ENCODE results near the gene POLD4.
A peak's percentile ranks its signal among the peaks of the same experiment; 100 is the strongest.

Gene POLD4

GRCh38 chr11:67370351-67371076 lies 17.2 kb upstream of the POLD4 start:
- H3K4me3 ChIP-seq (ENCODE audit: low read depth, low read length) = no peak overlapping the region
- no peak for TF ChIP-seq CTCF (IDR thresholded peaks at IDR 0.05; ENCODE audit: low read depth, low read length)
- DNase-seq (ENCODE audit: low read depth, low spot score) = no peak
- in situ Hi-C loops (cut with HindIII; ENCODE audit: low sequenced_read_pairs) = no loop called here

- in situ Hi-C loops (cut with HindIII; ENCODE audit: low sequenced_read_pairs) = no loop called here
- DNase-seq (ENCODE audit: low read depth, low spot score) = peak; percentile 54
- no peak for TF ChIP-seq CTCF (IDR thresholded peaks at IDR 0.05; ENCODE audit: low read depth, low read length)
- H3K4me3 ChIP-seq (ENCODE audit: low read depth, low read length) = no peak overlapping the region
These were observed 16.5 kb upstream of the POLD4 start for GRCh38 chr11:67369801-67370284.

GRCh38 chr11:67369275-67369674 lies 15.9 kb upstream of the POLD4 start:
- in situ Hi-C loops (cut with HindIII; ENCODE audit: low sequenced_read_pairs) = no loop called here
- no peak overlapping the region for H3K4me3 ChIP-seq (ENCODE audit: low read depth, low read length)
- no peak for TF ChIP-seq CTCF (IDR thresholded peaks at IDR 0.05; ENCODE audit: low read depth, low read length)
- DNase-seq (ENCODE audit: low read depth, low spot score) = no peak

DNA sequence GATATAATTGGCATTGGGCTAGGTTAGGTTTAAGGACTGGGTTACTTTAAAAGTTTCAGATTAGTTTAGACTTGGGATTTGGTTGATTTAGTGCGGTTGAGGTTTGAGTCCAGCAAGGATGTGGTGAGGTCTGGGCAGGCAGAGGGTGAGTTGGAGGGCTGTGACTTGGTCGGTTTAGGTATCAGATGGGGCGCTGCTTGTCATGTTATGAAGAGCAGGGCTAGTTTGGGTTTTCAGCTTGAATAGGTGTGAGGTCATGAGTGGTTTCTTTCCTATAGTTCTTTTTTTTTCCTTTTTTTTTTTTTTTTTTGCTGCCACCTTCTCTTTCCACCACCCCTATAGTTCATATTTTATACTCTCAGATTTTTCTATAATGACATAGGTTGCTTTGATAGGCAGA lies 15.3 kb upstream of the POLD4 start:
- TF ChIP-seq CTCF (IDR thresholded peaks at IDR 0.05; ENCODE audit: low read depth, low read length) = no peak
- in situ Hi-C loops (cut with HindIII; ENCODE audit: low sequenced_read_pairs) = no loop called here
- no peak overlapping the region for H3K4me3 ChIP-seq (ENCODE audit: low read depth, low read length)
- DNase-seq (ENCODE audit: low read depth, low spot score) = no peak

DNA sequence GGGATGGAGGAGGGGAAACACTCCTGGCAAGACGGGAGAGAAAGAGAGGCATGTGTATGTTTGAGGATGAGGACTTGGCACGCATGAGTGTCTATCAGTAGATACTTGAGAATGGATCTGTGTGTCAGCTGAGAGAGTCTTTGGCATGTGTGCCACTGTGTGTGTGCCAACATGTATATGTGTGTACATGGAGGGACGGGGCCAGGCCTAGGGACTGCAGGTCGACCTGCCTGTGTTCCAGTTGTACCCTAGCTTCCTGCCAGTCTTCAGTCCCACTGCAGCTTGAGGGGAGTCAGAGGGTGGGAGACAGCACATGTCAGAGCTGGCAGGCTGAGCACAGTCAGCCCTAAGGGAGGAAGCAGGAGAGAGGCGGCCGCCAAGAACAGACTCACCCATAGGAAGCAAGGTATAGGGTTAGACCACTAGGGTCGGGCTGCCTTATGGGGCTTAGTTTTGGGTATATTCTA lies 14.4 kb upstream of the POLD4 start:
- in situ Hi-C loops (cut with HindIII; ENCODE audit: low sequenced_read_pairs) = no loop called here
- H3K4me3 ChIP-seq (ENCODE audit: low read depth, low read length) = no peak overlapping the region
- no peak for TF ChIP-seq CTCF (IDR thresholded peaks at IDR 0.05; ENCODE audit: low read depth, low read length)
- DNase-seq (ENCODE audit: low read depth, low spot score) = no peak

- in situ Hi-C loops (cut with HindIII; ENCODE audit: low sequenced_read_pairs) = no loop called here
- no peak for DNase-seq (ENCODE audit: low read depth, low spot score)
- TF ChIP-seq CTCF (IDR thresholded peaks at IDR 0.05; ENCODE audit: low read depth, low read length) = no peak
- no peak overlapping the region for H3K4me3 ChIP-seq (ENCODE audit: low read depth, low read length)
These were observed 13.8 kb upstream of the POLD4 start for GRCh38 chr11:67366961-67367760.

All from astrocyte of the spinal cord (primary cell).